Regular cardiac myocyte (primary cell): ENCODE data around the gene TGIF2LY. TPM values are rescaled to one million over a fixed set of nuclear protein-coding genes. Genes with fewer than 3 reads are reported as not detected.

Experiments
- total RNA-seq: library from RNA; depleted of rRNA; stranded (reverse); fragments of >200 nt; gene quantifications from 2 replicates; pipeline ENCODE4 v1.2.3, GENCODE V29; 2014

Gene TGIF2LY
- not detected in 2 replicates for total RNA-seq

GRCh38 chrY:3578767-3579166 is at the start of gene TGIF2LY:
Gene TGIF2LY (plus strand): TSS chrY:3579067. CDS start chrY:3579245, 178 bp downstream.

